Measurements from ENCODE around the gene PSORS1C1.
A peak's percentile ranks its signal among the peaks of the same experiment; 100 is the strongest.

PSORS1C1 gene

DNA sequence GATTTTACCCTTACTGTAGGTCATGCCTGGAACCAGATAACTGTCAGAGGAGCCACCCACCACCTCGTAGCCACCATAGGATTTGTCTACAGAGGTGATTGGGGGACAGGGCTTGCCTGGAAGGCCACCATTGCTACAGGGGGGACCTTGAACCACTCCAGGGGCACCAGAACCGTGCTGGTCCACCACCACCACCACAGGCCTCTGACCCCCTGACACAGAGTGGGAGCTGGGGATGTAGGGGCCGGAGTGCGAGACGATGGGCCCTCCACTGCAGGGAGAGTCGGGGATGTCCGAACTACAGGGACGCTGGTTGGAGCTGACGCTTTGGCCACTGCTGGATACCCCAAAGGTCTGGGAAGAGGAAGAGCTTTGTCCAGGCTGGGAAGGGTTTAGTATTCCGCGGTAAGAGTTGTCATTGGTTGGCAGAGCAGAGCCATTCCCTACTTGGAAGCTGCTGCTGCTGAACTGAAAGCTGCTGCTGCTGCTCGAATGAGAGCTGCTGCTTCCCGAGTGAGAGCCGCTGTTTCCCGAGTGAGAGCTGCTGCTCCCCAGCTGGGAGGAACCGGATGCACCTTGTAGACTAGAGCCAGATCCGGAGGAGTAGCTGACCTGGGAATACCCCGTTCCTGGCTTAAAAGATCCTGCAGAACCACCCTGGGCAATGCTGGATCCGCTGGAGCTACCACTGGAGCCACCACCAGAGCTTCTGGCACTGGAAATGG lies 2.2 kb downstream of the PSORS1C1 start:
- no peaks in the 10 kb centered on the region for H3K9me3 ChIP-seq
- H3K4me3 ChIP-seq = peak overlapping the region; percentile 25 to 46
- peak overlapping the region; percentile 49 to 74 for H3K27ac ChIP-seq
- H3K36me3 ChIP-seq = no peaks in the 10 kb centered on the region
- TF ChIP-seq, protein P1, sequence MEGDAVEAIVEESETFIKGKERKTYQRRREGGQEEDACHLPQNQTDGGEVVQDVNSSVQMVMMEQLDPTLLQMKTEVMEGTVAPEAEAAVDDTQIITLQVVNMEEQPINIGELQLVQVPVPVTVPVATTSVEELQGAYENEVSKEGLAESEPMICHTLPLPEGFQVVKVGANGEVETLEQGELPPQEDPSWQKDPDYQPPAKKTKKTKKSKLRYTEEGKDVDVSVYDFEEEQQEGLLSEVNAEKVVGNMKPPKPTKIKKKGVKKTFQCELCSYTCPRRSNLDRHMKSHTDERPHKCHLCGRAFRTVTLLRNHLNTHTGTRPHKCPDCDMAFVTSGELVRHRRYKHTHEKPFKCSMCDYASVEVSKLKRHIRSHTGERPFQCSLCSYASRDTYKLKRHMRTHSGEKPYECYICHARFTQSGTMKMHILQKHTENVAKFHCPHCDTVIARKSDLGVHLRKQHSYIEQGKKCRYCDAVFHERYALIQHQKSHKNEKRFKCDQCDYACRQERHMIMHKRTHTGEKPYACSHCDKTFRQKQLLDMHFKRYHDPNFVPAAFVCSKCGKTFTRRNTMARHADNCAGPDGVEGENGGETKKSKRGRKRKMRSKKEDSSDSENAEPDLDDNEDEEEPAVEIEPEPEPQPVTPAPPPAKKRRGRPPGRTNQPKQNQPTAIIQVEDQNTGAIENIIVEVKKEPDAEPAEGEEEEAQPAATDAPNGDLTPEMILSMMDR (IDR thresholded peaks at IDR 0.05) = no peak
- peak in 1 of 2 donors; percentile 58 for DNase-seq
- no peaks in the 10 kb centered on the region for H3K27me3 ChIP-seq
- peaks cover 0 to 46% (median 31%) of the 10 kb centered on the region in 4 donors for H3K4me1 ChIP-seq
- intact Hi-C loops (cut with DNase I; ENCODE audit: low total_unique reads) = no loop called here

DNA sequence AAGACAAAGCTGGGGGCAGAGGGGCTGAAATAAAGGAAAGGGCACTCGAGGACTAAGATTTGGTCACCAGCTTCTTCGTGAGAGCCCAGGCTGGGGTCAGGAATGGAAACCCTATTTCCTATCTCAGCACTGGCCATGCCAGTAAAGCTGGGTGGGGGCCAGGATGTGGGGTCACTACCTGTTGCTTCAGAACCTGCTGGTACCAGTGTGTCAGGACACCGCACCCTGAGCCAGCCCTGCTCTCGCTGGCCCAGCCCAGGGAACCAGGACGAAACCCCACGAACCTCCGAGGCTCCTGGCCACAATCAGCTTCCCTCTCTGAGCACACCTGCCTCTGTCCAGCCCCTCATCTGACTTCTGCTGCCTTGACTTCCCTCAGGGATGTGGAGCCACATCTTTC lies 3.6 kb downstream of the PSORS1C1 start:
- intact Hi-C loops (cut with DNase I; ENCODE audit: low total_unique reads) = no loop called here
- Histone ChIP-seq H3K27ac (no peak overlapping the region), H3K4me3 (no peak overlapping the region), H3K4me1 (peaks cover 0 to 60% (median 44%) of the 10 kb centered on the region in 4 donors), H3K36me3 (no peaks in the 10 kb centered on the region), H3K27me3 (no peaks in the 10 kb centered on the region), H3K9me3 (no peaks in the 10 kb centered on the region)
- TF ChIP-seq, protein P1 (IDR thresholded peaks at IDR 0.05) = no peak
- DNase-seq = no peak

DNA sequence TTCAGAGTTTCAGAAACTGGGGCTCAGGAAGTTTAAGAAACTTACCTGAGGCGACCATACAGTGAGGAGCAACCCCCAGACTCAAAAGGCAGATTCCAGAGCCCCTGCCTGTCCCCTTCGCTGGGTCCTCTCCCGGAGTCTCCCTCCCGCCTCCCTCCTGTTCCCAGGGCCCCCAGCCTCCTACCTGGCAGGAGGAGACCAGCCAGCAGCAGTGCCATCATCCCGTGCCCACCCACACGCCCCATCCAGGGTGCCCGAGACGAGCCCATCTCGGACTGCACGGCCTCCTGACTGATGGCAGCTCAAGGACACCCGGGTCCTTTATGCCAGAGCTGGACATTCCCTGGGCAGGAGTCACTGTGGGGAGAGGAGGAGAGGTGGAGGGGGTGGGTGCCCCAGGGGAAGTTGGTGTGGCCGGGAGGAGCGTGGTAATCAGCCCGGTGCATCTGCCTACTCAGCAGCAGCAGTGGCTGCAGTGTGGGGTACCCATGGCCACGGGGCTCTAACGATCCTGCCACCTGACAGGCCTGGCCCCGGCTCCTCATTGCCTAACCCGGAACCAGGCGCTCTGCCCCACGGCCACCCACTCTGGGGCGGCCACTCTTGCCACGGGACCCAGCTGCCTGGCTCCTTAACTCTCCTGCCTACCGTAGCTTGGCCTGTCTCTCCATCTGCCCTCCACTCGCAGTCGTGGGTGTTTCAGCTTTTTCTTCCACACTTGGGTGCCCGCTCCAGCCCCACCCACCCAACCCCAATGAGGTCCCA lies 5.7 kb downstream of the PSORS1C1 start, which contains the start of gene CDSN:
CDSN (minus strand) TSS at position 296 of the 765 bp plus-strand sequence; CDS start at position 269, 27 bp downstream.
- TF ChIP-seq, protein P1 (IDR thresholded peaks at IDR 0.05) = no peak

DNA sequence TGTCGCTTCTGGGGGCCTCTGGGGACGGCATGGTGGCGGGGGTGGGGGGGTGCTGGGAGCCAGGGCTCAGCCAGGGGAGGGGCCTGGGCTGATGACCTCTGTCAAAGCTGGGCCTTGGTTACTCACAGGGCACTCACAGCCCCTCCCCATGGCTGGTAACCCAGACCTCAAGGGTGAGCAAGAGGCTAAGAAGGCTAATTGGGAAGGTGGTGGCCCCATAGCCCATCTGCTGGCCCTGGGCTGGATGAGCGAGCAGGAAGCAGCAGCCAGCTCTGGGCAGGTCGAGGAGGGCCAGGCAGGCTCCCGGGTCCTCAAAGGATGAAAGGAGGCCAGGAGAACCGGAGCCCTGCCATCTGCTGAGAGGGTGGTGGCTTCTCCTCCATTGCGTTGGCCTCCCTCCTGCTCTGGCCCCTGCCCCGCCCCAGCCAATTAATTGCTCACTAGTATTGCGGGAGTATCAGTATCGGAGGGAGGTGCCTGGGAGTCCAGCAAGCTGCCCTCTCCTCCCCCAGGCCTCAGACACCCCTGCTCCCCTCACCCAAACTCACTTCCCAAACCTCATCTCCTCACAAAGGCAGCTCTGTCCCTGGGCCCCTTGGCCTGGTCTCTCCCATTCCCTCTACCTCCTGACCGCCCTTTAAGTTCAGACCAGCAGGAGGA lies 6.7 kb downstream of the PSORS1C1 start:
- TF ChIP-seq, protein P1 (IDR thresholded peaks at IDR 0.05) = no peak
- DNase-seq = no peak
- intact Hi-C loops (cut with DNase I; ENCODE audit: low total_unique reads) = no loop called here
- Histone ChIP-seq H3K9me3 (no peaks in the 10 kb centered on the region), H3K27ac (no peak overlapping the region), H3K36me3 (no peaks in the 10 kb centered on the region), H3K27me3 (no peaks in the 10 kb centered on the region), H3K4me3 (no peak overlapping the region), H3K4me1 (peaks cover 0 to 48% (median 30%) of the 10 kb centered on the region in 4 donors)

More for the DNA sequence above, 5.7 kb downstream of the PSORS1C1 start, which contains the start of gene CDSN:
- no peaks in the 10 kb centered on the region for H3K36me3 ChIP-seq
- intact Hi-C loops (cut with DNase I; ENCODE audit: low total_unique reads) = no loop called here
- H3K27me3 ChIP-seq = no peaks in the 10 kb centered on the region
- H3K27ac ChIP-seq = no peak within 1 kb of the TSS
- H3K4me1 ChIP-seq = peaks cover 0 to 51% (median 37%) of the 10 kb centered on the region in 4 donors
- no peak within 1 kb of the TSS for H3K4me3 ChIP-seq
- DNase-seq = no peak
- H3K9me3 ChIP-seq = no peaks in the 10 kb centered on the region

DNA sequence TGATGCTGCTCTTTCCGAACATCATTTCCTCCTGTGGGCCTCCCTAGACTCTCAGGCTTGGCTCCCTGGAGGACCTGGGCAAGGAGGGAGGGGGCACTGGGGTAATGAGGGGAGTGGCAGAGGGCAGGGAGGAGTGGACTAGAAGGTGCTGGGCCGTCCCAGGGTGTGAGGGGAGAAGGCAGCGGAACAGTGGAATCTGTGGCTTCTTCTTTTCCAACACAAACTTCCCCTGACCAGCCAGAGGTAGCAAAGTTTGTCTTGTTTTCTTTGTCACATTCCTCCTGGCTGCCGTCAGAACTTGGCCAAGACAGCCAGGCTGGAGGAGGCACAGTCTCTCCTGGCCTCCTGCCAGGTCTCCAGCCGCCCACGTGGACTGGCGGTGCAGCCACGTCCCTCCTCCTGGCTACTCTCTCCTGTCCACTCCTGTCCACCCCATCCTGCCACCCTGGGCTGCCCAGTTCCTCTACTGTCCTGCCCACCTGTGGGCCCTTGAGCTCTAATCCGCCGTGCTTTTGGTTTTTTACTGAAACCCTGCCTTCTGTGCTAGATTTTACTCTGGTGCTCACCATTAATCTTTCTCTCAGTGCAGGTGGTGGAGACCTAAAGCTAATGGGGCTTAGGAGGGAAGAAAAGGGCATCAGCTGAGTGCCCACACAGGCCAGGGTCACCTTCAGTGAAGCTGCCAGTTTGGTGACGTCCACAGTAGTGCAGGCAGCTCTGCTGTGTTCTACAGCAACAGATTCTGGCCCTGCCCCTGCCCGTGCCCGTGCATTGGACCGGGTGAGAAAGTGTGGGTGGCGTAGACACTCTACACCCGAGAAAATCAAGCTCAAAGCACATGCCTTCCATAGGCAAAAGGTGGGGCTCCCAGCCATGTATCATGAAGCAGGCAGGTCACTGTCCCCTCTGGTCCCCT lies 8.4 kb downstream of the PSORS1C1 start:
- Histone ChIP-seq H3K4me1 (peaks cover 0 to 30% (median 21%) of the 10 kb centered on the region in 4 donors), H3K4me3 (no peak overlapping the region), H3K27ac (peak overlapping the region; percentile 55 to 63), H3K9me3 (no peaks in the 10 kb centered on the region), H3K27me3 (no peaks in the 10 kb centered on the region), H3K36me3 (no peaks in the 10 kb centered on the region)
- TF ChIP-seq, protein P1 (IDR thresholded peaks at IDR 0.05) = no peak
- peak; percentile 57 to 92 for DNase-seq
- intact Hi-C loops (cut with DNase I; ENCODE audit: low total_unique reads) = no loop called here

Measured in tibial artery (tissue), 4 donors.